ENCODE results near the gene ANKDD1A.

GRCh38 chr15:64916365-64916764 is 4.7 kb downstream of the ANKDD1A start:
- TF ChIP-seq POLR2A (IDR thresholded peaks at IDR 0.05) (no peak), CTCF (IDR thresholded peaks at IDR 0.05) (no peak)
